GM21529 (cell line): ENCODE data around the gene CGREF1.

Source experiments
- ATAC-seq: cut with Tn5 transposase; IDR thresholded peaks from one replicate; pipeline ENCODE4 v1.9.1; 2021; ENCODE audit not compliant: unreplicated experiment

The CGREF1 gene

DNA sequence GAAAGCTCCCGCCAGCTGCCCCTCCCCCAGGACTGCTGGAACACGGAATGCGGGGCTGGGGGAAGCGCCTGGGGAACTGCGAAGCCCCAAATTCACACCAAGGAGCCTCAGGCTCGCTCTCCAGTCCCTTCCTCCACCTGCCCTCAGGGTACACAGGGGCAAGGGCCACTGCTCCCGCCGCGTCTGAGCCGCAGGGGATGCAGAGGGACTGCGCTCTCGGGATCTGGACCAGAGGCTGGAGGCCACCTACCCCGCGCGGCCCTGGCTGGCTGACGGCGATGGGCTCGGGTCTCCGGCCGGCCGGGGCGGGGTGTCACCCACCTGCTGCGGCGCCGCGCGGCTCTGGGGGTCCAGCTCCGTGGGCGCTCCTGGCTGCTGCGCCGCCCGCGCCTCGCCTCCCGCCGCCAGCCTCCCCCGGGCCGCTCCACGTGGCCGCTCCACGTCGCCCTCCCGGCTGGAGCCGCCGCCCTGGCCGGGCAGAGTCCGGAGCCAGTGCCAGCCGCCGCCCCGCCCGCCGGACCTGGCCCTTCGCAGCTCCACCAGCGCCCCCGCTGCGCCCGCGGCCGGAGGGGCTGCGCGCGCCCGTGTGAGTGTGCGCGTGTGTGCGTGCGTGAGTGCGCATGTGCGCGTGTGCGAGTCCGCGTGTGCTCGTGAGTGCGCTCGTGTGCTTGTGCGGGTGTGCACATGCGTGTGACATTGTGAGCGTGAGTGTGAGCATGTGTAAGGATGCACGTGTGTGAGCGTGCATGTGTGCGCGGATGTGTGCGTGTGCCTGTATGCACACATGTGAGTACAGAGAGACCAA, at the start of gene CGREF1:
TSS of gene CGREF1 (minus strand) at position 604 of the 805 bp plus-strand sequence. CDS start 14,762 bp downstream, outside the sequence.
- ATAC-seq = no peak

DNA sequence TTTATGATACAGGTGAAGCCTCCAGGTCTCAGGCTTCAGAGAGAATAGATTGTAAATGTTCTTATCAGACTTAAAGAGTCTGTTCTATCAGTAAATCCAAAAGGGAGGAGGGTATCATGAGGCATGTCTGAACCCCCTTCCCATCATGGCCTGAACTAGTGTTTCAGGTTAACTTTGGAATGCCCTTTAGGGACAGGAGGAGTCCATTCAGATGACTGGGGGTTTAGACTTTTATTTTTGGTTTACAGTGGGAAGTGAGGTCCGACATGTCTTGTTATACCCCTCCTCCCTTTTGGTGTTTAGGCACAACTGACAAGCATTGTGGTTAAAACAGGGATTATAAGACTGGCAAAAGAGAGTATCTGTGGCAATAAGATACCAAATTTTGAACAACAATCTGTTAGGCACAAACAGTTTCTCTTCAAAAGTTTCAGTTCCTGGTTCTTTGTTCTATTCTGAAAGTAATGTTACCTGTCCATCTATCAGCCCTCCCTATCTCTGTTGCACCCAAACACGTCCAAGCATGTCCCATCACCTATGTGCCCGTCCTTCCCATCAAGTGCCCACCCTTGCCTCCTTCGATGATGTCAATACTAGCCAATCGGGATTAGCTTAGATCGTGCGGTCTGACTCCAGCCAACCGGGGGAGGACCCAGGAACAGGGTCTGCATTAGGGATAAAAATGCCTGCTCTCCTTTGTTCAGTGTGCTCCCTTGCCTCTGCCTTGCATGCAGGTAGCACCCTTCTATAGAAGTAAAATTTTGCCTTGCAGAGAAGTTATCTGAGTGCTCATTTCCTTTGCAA, 46.2 kb upstream of the CGREF1 start:
- peak; percentile 48 for ATAC-seq

DNA sequence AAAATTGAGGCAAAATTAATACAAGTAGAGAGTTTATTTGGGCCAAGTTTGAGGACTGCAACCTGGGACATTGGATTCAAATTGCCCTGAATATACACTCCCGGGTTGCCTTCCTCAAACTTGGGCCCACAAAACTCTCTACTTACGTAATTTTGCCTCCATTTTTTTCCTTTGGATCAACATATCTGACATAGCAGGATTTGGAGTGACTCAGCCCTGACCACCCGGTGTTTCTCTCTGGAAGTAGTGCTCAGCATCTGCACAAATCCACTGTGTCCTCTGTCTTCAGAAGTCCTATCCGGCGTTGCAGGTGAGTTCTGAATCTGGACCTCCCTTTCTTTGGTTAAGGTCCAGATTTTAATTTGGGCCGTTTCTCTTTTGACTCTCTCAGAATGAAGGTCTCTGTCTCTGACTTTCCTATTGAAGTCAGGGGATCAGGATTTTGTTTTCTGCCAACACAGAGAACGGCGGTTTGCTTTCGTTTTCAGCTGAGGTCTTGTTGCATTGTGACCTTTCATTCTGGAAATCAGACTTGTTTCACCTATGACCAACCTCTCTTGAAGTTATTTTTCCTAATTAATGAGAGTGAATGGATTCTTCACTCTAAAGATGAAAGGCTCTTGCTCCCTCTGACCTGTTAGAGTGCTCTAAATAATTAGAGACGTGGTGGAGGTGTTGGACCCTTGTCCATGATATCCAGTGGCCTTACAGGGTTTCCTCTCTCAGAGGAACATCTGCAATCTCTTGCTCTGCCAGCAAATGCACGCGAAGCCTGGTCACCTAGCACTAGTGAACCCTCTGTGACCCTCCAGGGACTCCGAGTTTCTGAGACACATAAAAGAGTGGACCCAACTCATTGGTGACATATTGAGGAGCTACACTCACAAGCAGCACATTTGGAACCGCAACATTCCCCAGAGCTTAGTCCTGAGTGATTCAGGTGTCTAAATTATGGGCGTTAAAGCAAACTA, 43.5 kb upstream of the CGREF1 start:
- no peak for ATAC-seq

- ATAC-seq = no peak
Observed at GRCh38 chr2:27160191-27160590, 41.3 kb upstream of the CGREF1 start.

GRCh38 chr2:27159271-27159670, 40.3 kb upstream of the CGREF1 start:
- no peak for ATAC-seq

GRCh38 chr2:27158468-27158867, 39.5 kb upstream of the CGREF1 start:
- no peak for ATAC-seq

DNA sequence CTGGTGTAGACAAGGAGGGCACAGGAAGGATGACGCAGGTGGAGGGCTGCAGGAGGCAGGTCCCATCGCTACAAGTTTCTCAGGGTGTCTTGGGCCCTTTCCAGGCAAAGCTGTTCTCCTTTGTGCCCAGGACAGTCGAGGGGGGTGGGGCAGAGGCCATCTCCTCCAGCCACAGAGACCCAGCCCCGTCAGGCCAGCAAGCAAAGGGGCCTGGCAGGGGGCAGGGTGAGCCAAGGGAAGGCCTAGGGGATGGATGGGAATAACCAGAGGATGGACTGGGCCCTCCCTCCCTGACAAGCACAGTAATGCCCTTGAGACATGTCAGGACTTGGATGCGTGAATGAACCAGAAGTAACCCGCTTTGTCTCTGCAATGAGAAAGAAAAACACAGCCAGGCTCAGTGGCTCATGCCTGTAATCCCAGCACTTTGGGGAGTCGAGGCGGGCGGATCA, 36.2 kb upstream of the CGREF1 start:
- no peak for ATAC-seq

DNA sequence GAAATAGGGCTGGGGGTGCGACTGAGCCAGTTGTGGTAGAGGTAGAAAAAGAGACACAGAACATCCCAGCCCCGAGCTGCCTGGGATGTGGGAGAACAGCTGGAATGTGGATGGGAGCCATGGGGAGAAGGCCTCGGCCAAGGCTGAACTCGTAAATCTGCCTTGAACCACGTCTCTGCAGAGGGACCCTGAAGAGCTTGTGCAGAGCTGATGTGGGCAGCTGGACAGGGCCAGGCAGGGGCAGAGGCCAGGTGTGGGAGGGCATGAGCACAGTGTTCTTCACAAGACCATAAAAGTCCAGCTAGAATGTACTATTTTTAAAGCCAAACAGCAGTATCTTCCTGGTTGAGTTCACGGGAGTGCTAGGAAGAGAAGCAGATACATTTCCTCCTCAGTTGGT, 35.6 kb upstream of the CGREF1 start:
- ATAC-seq = no peak

DNA sequence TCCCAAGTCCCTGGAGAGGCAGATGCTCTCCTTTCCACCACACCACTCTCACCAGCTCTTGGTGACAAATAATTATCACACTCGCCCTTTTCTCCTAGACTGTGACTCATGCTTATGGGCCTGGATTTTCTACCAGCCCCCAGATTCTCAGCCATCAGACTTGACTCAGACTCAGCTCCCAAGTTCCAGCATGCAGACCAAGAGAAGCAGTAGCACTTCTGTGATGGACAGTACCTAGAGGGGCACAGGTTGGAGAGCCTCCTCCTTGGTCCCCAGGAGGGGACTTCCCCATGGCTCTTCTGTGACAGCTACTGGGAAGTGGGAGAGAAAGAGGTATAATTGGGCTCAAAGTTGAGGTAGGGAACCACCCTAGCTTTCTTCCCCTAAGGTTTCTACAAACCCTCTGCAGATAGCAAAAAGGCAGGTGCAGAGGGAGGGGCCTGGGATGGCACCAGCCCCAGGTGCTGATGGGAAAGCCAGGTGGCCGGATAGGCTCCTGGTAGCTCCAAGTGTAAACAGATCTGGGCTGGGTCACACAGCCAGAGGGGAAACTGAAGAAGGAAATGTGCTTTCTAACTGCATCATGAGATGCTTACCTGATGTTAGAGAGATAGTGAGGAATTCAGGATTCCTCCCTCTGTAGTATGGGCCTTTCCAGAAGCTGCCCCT, 34.0 kb upstream of the CGREF1 start:
- no peak for ATAC-seq

DNA sequence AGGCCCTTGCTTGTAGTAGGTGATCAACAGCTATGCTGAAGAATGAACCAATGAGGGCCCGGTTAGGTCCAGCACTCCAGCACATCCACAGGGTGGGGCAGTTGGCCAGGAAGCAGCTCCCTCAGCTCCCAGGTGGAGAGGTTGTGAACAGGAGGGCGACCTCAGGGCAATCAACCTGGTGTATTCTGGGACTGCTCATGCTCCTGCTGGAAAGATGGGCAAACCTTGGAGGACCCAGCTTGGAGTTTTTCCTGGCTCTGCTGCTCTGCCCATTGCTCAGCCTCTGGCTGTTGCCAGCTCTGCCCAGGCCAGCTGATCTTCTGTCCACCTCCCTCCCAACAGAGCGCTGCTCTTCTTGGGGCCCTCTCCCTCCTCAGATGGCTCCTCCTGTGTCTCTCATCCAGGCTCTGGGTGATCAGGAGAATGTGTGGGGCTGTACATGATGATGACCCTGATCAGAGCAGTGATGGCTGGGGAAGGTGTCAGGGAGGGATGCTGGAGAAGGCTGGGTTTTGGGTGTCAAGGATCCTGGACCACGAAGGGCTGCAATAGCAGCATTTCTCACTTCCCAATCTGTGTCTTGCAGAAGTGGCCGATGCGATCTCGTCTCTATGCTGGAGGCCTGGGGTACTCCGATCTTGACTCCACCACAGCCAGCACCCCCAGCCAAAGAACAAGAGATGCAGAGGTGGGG, 33.3 kb upstream of the CGREF1 start:
- ATAC-seq = no peak

GRCh38 chr2:27150639-27151230, 31.8 kb upstream of the CGREF1 start:
- ATAC-seq = no peak

DNA sequence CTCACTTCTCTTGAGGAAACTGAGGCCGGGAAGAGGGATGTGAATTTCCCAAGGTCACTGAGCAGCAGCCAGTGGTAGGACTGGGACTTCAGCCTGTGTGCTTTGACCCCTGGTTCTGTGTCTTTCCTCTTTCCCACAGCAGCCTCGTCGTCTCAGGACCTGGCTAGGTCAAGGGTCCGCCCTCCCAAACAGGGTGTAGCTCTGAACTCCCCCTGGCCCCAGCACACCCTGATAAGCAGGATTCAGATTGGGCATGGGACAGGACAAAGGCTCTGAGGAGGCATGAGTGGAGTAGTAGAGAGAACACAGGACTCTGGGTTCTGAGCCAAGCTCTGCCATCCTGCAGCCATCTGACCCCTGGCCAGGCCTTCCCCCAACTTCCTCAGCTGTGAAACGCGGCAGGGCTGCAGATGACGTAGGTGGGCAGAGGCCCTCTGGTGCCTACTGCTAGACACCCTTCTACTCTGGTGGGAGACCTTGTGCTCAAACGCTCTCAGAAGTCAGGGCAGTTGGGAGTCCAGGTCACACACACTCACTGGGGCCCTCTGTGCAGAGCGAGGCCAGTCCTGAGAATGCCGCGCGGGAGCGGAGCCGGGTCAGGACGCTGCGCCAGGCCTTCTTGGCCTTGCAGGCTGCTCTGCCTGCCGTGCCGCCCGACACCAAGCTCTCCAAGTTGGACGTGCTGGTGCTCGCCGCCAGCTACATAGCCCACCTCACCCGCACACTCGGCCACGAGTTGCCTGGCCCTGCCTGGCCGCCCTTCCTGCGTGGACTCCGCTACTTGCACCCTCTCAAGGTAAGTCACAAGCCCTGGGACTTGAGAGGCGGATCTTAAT, 30.9 kb upstream of the CGREF1 start:
- ATAC-seq = no peak

GRCh38 chr2:27148801-27149439, 30.0 kb upstream of the CGREF1 start, which contains the start of gene TCF23:
Gene TCF23, plus strand, starts transcription at chr2:27149004. Its CDS starts 130 bp downstream, at chr2:27149134.
- ATAC-seq = no peak

- no peak for ATAC-seq
Observed at GRCh38 chr2:27147935-27148334, 29.0 kb upstream of the CGREF1 start.

- no peak for ATAC-seq
Observed at GRCh38 chr2:27145682-27146081, 26.8 kb upstream of the CGREF1 start.

DNA sequence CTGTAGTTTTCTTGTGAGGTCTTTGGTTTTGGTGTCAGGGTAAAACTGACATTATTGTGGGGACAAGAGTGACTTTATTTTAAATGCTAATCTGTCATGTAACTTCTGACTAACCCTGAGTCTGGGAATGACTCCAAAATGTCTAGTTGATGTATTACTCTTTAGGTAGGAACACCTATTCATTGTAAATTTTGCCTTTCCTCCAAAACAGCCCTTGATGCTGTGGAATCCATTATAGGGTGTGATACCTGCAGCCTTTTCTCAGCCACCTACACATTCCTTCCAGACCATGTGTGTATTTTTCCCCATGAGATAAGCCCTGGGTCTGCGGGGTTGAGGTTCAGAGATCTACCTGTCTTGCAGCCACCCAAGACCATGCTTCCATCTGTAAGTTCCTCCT, 24.4 kb upstream of the CGREF1 start:
- no peak for ATAC-seq

DNA sequence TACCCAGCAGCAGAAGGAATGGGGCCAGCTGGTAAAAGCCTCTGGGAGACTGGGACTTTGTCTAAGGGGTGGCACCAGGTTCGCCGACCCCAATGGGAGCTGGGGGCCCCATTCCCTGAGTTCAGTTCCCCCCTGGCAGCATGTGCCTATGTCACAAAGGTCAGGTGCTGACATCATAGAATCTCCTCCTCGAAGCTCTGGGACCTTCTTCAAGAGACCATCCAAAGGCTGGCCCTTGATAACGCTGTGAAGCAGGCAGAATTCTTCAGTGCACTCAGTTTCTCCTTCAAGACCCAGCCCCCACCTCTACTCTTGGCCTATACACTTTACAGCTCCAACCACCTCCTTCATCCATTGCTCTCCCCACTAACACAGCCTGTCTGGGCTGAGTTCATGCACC, 20.4 kb upstream of the CGREF1 start, which contains the start of gene PRR30:
TSS of gene PRR30 (minus strand) at position 101 of the 400 bp plus-strand sequence. CDS start 1,081 bp downstream, outside the sequence.
- no peak for ATAC-seq

- no peak for ATAC-seq
Observed at GRCh38 chr2:27138111-27138510, 19.2 kb upstream of the CGREF1 start.
